Measurements from ENCODE around the gene PDGFD.

Gene PDGFD

GRCh38 chr11:103862094-103862801 is 301.7 kb downstream of the PDGFD start:
- Histone ChIP-seq H3K4me1 (ENCODE audit: insufficient read depth, poor library complexity, severe bottlenecking) (no peaks in the 10 kb centered on the region), H3K9me3 (ENCODE audit: severe bottlenecking) (no peaks in the 10 kb centered on the region), H3K36me3 (ENCODE audit: low read depth) (no peaks in the 10 kb centered on the region), H3K27me3 (ENCODE audit: insufficient read depth, poor library complexity, severe bottlenecking) (no peaks in the 10 kb centered on the region), H3K4me3 (ENCODE audit: severe bottlenecking) (no peak overlapping the region), H3K27ac (ENCODE audit: poor library complexity, severe bottlenecking) (no peak overlapping the region)
- no peak for ATAC-seq (ENCODE audit: low read depth)
- no peak for DNase-seq (ENCODE audit: low spot score)
- TF ChIP-seq CTCF (IDR thresholded peaks at IDR 0.05; ENCODE audit: poor library complexity, severe bottlenecking): no peak
